ENCODE results near the gene FGF8.

The FGF8 gene

DNA sequence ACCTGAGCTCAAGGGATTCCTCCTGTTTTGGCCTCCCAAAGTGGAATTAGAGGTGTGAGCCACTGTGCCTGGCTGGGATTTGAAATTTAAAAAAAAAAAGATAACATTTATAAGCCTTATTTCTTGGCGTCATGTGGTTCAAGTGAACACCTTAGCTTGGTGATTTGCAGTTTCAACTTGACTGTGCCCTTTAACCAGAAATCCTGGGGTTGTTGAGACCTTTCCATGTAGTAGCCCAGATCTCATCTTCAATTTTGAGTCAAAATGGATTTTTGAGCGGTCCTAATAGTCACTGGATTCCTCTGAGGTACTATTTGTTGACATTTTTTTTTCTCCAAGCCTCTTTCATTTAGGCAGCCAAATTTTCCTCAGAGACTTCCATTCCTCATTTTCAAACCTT is 51.5 kb downstream of the FGF8 start:
- DNase-seq, result no peak

DNA sequence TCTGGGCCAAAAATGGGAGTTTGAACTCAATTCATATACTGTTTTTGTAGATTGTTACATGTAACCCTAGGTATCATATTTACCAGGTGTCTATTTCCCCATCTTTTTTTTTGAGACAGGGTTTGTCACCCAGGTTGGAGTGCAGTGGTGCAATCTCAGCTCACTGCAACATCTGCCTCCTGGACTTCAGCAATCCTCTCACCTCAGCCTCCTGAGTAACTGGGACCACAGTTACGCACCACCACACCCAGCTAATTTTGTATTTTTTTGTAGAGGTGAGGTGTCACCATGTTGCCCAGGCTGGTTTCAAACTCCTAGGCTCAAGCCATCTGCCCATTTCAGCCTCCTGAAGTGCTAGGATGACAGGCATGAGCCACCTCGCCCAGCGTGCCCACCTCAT is 52.7 kb downstream of the FGF8 start:
- DNase-seq, result no peak

- DNase-seq, result no peak
These were observed 54.1 kb downstream of the FGF8 start for GRCh38 chr10:101721806-101722205.

- no peak for DNase-seq
These were observed 55.2 kb downstream of the FGF8 start for GRCh38 chr10:101720606-101721230.
